Smooth muscle cell (in vitro differentiated cells): Measurements from ENCODE around the gene FAM163B. TPM values are rescaled to one million over a fixed set of nuclear protein-coding genes. Genes with fewer than 3 reads are reported as not detected.

Experiments used
- DNase-seq: peaks from one replicate; lab custom pipeline; 2025; ENCODE audit not compliant: unreplicated experiment; lab: John Stamatoyannopoulos, UW
- H2AFZ ChIP-seq: fragments of 200-600 bp; sonication (generic); 2 replicates; pipeline ENCODE4 v1.6.0; 2016; ENCODE audit warnings: antibody characterized with exemption, low read depth, mild to moderate bottlenecking
- H3F3A ChIP-seq: fragments of 200-600 bp; sonication (generic); 2 replicates; pipeline ENCODE4 v1.6.0; 2017; ENCODE audit warnings: antibody characterized with exemption, low read depth
- H3K27ac ChIP-seq: fragments of 200-600 bp; sonication (generic); 2 replicates; pipeline ENCODE4 v1.5.1; 2016; ENCODE audit warnings: low read depth, mild to moderate bottlenecking
- H3K27me3 ChIP-seq: fragments of 200-600 bp; sonication (generic); 2 replicates; pipeline ENCODE4 v1.6.1; 2016; ENCODE audit warnings: low read depth, mild to moderate bottlenecking
- H3K36me3 ChIP-seq: fragments of 200-600 bp; sonication (generic); 2 replicates; pipeline ENCODE4 v1.5.1; 2016; ENCODE audit warnings: low read depth
- H3K4me1 ChIP-seq: fragments of 200-600 bp; sonication (generic); 2 replicates; pipeline ENCODE4 v1.5.1; 2016; ENCODE audit warnings: low read depth
- H3K4me2 ChIP-seq: fragments of 200-600 bp; sonication (generic); 2 replicates; pipeline ENCODE4 v1.6.0; 2016; ENCODE audit warnings: mild to moderate bottlenecking
- H3K4me3 ChIP-seq: fragments of 200-600 bp; sonication (generic); 2 replicates; pipeline ENCODE4 v1.5.1; 2016; ENCODE audit warnings: mild to moderate bottlenecking
- H3K79me2 ChIP-seq: fragments of 200-600 bp; sonication (generic); 2 replicates; pipeline ENCODE4 v1.6.0; 2016; ENCODE audit warnings: low read depth, mild to moderate bottlenecking
- H3K9ac ChIP-seq: fragments of 200-600 bp; sonication (generic); 2 replicates; pipeline ENCODE4 v1.6.0; 2016; ENCODE audit warnings: low read depth
- H3K9me3 ChIP-seq: fragments of 200-600 bp; sonication (generic); replicated peaks from 2 replicates; pipeline ENCODE4 v1.5.1; 2016; ENCODE audit warnings: low read depth
- H4K20me1 ChIP-seq: fragments of 200-600 bp; sonication (generic); 2 replicates; pipeline ENCODE4 v1.6.0; 2016; ENCODE audit warnings: low read depth
- WGBS: methylation state at CpG from one replicate; pipeline ENCODE4 v1.1.7; 2016; ENCODE audit warnings: low lambda C conversion rate; 5-methylcytosine and 5-hydroxymethylcytosine counted together
- polyA plus RNA-seq: library from polyadenylated mRNA; unstranded; fragments of >200 nt; fragmentation: Nextera tagmentation; extraction: Ambion mirVana; gene quantifications from 2 replicates; pipeline ENCODE4 v1.2.1, GENCODE V29; 2016
- total RNA-seq: library from RNA; depleted of rRNA; stranded (reverse); fragments of >200 nt; gene quantifications from 2 replicates; pipeline ENCODE4 v1.2.3, GENCODE V29; 2014
- TF ChIP-seq, protein P1 (sequence below): fragments of 200-600 bp; sonication (generic); IDR thresholded peaks from 2 replicates; pipeline ENCODE4 v1.5.1; 2017; ENCODE audit warnings: borderline replicate concordance, mild to moderate bottlenecking, antibody characterized with exemption; ENCODE audit not compliant: insufficient read depth, poor library complexity, severe bottlenecking

Gene FAM163B
- total and polyA plus RNA-seq, 2 experiments from 2014 or later, result 0.49 to 3.4 TPM

DNA sequence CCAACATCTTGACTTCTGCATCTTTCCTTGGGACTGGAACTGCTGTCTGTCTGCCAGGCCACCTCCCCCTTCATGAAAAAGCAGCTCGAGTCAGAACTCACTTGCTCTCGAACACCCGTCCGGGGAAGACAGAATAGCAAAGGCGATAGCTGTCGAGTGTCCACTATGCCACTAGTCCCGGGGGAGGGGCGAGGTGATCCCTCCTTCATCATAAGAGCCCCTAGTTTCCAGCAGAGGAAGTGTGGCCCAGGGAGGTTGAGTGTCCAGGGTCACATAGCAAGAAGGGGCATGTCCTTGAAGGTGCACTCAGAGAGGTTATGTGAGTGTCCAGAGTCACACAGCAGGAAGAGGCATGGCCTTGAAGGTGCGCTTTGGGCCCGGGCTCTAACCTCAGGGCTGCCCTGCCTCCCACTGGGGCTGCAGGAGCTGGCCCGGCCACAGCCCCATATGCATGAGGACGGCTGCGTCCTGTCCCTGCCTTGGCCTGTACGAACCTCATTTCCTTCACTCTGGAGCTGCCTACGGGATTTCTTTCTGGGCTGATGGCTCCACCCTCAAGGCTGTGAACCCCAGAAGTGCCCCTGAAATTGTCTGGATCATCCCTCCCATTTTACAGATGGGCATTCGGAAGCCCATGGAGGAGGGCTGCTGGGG is 33.6 kb upstream of the FAM163B start:
- H3K4me2 ChIP-seq, result no peak overlapping the region
- H4K20me1 ChIP-seq, result no peaks in the 10 kb centered on the region
- DNase-seq, result no peak
- 84% methylated on average over 15 of the region's 16 CpGs for WGBS
- H3K9ac ChIP-seq, result no peak overlapping the region
- H3K4me1 ChIP-seq, result no peaks in the 10 kb centered on the region
- no peak overlapping the region for H3K27ac ChIP-seq
- H3F3A ChIP-seq, result no peaks in the 10 kb centered on the region
- H3K9me3 ChIP-seq, result no peaks in the 10 kb centered on the region
- no peaks in the 10 kb centered on the region for H3K27me3 ChIP-seq
- H3K79me2 ChIP-seq, result no peaks in the 10 kb centered on the region
- no peak overlapping the region for H3K4me3 ChIP-seq
- no peaks in the 10 kb centered on the region for H3K36me3 ChIP-seq
- no peak overlapping the region for H2AFZ ChIP-seq
- TF ChIP-seq, protein P1, sequence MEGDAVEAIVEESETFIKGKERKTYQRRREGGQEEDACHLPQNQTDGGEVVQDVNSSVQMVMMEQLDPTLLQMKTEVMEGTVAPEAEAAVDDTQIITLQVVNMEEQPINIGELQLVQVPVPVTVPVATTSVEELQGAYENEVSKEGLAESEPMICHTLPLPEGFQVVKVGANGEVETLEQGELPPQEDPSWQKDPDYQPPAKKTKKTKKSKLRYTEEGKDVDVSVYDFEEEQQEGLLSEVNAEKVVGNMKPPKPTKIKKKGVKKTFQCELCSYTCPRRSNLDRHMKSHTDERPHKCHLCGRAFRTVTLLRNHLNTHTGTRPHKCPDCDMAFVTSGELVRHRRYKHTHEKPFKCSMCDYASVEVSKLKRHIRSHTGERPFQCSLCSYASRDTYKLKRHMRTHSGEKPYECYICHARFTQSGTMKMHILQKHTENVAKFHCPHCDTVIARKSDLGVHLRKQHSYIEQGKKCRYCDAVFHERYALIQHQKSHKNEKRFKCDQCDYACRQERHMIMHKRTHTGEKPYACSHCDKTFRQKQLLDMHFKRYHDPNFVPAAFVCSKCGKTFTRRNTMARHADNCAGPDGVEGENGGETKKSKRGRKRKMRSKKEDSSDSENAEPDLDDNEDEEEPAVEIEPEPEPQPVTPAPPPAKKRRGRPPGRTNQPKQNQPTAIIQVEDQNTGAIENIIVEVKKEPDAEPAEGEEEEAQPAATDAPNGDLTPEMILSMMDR, result no peak

DNA sequence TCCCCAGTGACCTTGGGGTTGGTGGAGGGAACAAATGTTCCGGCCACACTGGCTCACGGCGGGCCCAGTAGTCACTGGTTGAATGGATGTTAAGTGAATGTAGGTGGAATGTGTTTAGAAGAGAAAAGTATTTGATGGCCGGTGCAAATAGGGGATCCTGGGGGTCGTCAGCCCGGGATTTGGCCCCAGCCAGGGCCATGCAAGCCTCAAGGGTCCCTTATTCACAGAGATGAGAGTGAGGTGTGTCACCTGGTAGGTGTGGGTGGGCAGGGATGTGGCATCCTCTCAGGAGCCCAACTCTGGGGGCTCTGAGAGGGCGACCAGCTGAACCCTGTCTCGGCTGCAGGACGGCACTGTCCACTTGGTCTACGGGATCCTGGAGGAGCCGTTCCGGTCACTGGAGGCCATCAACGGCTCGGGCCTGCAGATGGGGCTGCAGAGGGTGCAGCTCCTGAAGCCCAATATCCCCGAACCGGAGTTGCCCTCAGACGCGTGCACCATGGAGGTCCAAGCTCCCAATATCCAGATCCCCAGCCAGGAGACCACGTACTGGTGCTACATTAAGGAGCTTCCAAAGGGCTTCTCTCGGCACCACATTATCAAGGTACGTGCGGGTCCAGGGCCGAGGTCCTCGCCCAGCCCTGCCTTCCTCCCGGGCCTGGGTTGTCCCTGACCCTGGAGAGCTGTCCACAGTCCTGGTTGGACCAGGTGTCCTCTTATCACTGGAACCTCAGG is 32.8 kb upstream of the FAM163B start:
- peaks cover 4% of the 10 kb centered on the region for H3K4me1 ChIP-seq
- no peaks in the 10 kb centered on the region for H3K9me3 ChIP-seq
- H3K79me2 ChIP-seq, result no peaks in the 10 kb centered on the region
- H3K4me2 ChIP-seq, result no peak overlapping the region
- no peak overlapping the region for H3K4me3 ChIP-seq
- H3K9ac ChIP-seq, result no peak overlapping the region
- H3K27ac ChIP-seq, result no peak overlapping the region
- WGBS, result 96% methylated on average over 25 of the region's 25 CpGs
- no peak for DNase-seq
- TF ChIP-seq, protein P1, result no peak
- no peaks in the 10 kb centered on the region for H3K27me3 ChIP-seq
- H2AFZ ChIP-seq, result no peak overlapping the region
- no peaks in the 10 kb centered on the region for H3F3A ChIP-seq
- no peaks in the 10 kb centered on the region for H4K20me1 ChIP-seq
- H3K36me3 ChIP-seq, result no peaks in the 10 kb centered on the region

DNA sequence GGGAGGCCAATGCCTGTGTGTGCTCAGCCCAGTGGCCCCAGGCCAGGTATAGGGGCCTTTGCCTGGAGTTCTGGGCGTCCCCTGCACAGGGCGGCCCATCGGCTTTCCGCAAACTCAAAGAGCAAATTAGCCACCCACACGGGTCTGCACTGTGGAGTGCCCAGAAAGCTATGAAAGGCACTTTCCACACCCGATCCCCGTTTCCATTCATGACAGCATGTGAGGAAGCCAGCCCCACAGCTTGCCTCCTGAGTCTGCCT is 32.1 kb upstream of the FAM163B start:
- Histone ChIP-seq H3F3A (no peaks in the 10 kb centered on the region), H3K79me2 (no peaks in the 10 kb centered on the region), H2AFZ (no peak overlapping the region), H3K27ac (no peak overlapping the region), H3K4me2 (no peak overlapping the region), H4K20me1 (no peaks in the 10 kb centered on the region), H3K4me1 (peaks cover 4% of the 10 kb centered on the region), H3K36me3 (no peaks in the 10 kb centered on the region), H3K4me3 (no peak overlapping the region), H3K27me3 (no peaks in the 10 kb centered on the region), H3K9me3 (no peaks in the 10 kb centered on the region), H3K9ac (no peak overlapping the region)
- no peak for DNase-seq
- TF ChIP-seq, protein P1, result no peak
- WGBS, result 95% methylated on average over 7 of the region's 7 CpGs
